Astrocyte of the spinal cord (primary cell): ENCODE data around the gene CNOT1.

ENCODE experiments used
- DNase-seq: peaks from one replicate; pipeline ENCODE4 v3.0.0; 2011; ENCODE audit warnings: low read depth, low spot score
- H3K4me3 ChIP-seq: 2 replicates; pipeline ENCODE4 v1.5.1; 2011; ENCODE audit warnings: low read depth, mild to moderate bottlenecking, low read length, moderate library complexity
- in situ Hi-C: cut with HindIII; loops from 2 replicates; pipeline ENCODE4 v1.10.0; 2017; ENCODE audit warnings: low sequenced_read_pairs
- TF ChIP-seq, protein P1 (sequence below): IDR thresholded peaks from 2 replicates; pipeline ENCODE4 v1.5.1; 2012; ENCODE audit warnings: low read depth, mild to moderate bottlenecking, low read length, inconsistent platforms

CNOT1 gene

GRCh38 chr16:58481226-58481869, 148.3 kb downstream of the CNOT1 start:
- H3K4me3 ChIP-seq, result no peak overlapping the region
- in situ Hi-C loops, result no loop called here
- DNase-seq, result no peak
- TF ChIP-seq, protein P1, sequence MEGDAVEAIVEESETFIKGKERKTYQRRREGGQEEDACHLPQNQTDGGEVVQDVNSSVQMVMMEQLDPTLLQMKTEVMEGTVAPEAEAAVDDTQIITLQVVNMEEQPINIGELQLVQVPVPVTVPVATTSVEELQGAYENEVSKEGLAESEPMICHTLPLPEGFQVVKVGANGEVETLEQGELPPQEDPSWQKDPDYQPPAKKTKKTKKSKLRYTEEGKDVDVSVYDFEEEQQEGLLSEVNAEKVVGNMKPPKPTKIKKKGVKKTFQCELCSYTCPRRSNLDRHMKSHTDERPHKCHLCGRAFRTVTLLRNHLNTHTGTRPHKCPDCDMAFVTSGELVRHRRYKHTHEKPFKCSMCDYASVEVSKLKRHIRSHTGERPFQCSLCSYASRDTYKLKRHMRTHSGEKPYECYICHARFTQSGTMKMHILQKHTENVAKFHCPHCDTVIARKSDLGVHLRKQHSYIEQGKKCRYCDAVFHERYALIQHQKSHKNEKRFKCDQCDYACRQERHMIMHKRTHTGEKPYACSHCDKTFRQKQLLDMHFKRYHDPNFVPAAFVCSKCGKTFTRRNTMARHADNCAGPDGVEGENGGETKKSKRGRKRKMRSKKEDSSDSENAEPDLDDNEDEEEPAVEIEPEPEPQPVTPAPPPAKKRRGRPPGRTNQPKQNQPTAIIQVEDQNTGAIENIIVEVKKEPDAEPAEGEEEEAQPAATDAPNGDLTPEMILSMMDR, result no peak

GRCh38 chr16:58478427-58478826, 151.2 kb downstream of the CNOT1 start:
- DNase-seq, result no peak
- TF ChIP-seq, protein P1, result no peak
- in situ Hi-C loops, result no loop called here
- H3K4me3 ChIP-seq, result no peak overlapping the region

- in situ Hi-C loops, result no loop called here
- no peak for DNase-seq
- H3K4me3 ChIP-seq, result no peak overlapping the region
- TF ChIP-seq, protein P1, result no peak
Measured at GRCh38 chr16:58476791-58477190, 152.8 kb downstream of the CNOT1 start.

DNA sequence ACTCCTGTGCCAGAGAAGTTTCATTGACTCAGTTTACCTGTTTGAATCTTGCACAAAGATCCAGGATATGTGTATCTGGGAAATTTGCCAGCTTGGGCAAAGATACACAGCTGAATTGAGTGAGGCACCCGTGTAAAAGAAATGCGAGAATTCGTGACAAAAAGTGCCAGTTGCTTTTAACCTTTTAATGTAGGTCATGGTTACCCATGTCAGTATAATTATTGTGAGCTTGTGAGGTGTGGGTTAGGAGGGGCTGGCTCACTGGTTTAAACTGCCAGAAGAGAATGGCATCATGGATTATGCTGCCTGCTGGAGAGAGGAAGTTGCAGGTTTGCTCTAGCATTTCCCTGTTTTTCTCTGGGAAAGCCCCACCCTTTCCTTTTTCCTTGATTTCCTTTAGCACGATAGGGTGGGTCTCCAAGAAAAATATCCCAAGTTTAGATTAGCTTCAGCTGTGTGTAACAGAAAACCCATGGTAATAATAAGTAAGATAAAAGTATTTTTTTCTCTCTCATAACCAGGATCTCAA, 154.5 kb downstream of the CNOT1 start:
- TF ChIP-seq, protein P1, result no peak
- H3K4me3 ChIP-seq, result no peak overlapping the region
- in situ Hi-C loops, result no loop called here
- DNase-seq, result no peak

GRCh38 chr16:58474296-58474695, 155.3 kb downstream of the CNOT1 start:
- DNase-seq, result no peak
- TF ChIP-seq, protein P1, result no peak
- in situ Hi-C loops, result no loop called here
- no peak overlapping the region for H3K4me3 ChIP-seq

- no peak overlapping the region for H3K4me3 ChIP-seq
- in situ Hi-C loops, result no loop called here
- TF ChIP-seq, protein P1, result no peak
- no peak for DNase-seq
Measured at GRCh38 chr16:58472827-58473226, 156.8 kb downstream of the CNOT1 start.
